HG03565 (cell line): Measurements from ENCODE around the gene YARS1.

ENCODE experiments used
- ATAC-seq: cut with Tn5 transposase; IDR thresholded peaks from one replicate; pipeline ENCODE4 v1.9.1; 2021; ENCODE audit warnings: mild to moderate bottlenecking, moderate library complexity; ENCODE audit not compliant: unreplicated experiment

YARS1 gene

GRCh38 chr1:32766328-32766972 lies 50.7 kb downstream of the YARS1 start:
- ATAC-seq = no peak

GRCh38 chr1:32765570-32766327 lies 51.4 kb downstream of the YARS1 start:
- ATAC-seq = no peak

DNA sequence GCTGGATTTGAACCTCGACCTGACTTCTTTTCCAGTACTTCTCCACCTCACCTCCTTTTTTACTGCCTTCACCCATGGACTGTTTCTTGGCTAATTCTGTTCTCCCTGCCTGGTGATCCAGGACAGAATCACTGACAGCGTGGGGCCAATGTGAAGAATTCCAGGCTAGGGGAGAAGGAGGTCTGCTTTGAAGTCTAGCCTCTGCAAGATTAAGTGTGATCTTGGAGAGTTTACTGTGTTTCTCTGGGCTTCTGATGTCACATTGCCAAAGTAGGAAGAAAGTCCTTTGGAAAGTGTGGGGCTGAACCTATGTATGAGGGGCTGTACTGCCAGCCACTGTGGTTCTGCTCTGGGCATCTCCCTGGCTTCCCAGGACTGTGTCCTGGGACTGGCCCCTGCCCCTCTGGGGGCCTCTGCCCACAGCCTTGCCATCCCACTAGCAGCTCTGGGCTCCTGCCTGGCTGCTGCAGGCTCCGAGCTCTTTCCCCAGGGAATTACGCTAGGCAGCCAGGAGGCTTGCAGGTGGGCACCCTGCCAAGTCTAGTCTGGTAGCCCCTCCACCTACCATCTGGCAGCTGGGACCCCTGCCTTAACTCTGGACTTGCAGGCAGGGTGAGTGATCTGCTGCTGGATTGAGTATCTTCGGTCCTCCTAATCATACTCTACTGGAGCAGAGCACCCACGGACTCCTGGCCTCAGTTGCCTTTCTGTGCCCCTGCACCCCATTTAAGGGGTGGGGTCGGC lies 52.2 kb downstream of the YARS1 start:
- ATAC-seq = no peak

DNA sequence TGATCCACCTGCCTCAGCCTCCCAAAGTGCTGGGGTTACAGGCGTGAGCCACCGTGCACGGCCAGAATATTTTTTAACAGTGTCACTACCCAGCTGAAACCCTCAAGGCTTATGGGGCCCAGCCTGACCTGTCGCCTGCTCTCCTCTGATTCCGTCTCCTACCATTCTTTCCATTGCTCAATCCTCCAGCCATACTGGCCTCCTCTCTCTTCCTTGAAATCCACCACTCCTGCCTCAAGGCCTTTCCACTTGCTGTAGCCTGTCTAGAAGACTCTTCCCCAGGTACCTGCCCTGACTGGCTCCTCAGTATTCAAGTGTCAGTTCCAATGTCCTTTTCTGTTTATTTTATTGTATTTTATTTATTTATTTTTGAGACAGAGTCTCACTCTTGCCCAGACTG lies 53.9 kb downstream of the YARS1 start:
- ATAC-seq = no peak

DNA sequence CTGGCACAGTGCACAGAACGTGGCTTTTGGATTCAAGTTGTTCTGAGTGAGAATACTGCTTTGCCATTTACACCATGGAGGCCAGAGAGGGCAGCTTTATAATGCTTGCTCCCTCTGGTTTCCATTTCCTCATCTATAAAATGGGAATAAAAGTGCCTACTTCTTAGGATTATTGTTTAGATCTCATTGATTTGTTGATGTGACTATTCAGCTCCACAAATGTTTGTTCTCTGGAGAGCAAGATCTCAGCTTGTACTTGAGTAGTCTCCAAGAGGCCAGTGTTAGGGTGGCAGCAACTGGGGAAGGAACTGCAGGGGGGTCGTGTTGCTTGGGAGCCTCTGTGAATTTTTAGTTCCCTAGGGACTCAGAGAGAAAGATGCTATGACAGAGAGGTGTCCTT lies 55.2 kb downstream of the YARS1 start:
- ATAC-seq = no peak

DNA sequence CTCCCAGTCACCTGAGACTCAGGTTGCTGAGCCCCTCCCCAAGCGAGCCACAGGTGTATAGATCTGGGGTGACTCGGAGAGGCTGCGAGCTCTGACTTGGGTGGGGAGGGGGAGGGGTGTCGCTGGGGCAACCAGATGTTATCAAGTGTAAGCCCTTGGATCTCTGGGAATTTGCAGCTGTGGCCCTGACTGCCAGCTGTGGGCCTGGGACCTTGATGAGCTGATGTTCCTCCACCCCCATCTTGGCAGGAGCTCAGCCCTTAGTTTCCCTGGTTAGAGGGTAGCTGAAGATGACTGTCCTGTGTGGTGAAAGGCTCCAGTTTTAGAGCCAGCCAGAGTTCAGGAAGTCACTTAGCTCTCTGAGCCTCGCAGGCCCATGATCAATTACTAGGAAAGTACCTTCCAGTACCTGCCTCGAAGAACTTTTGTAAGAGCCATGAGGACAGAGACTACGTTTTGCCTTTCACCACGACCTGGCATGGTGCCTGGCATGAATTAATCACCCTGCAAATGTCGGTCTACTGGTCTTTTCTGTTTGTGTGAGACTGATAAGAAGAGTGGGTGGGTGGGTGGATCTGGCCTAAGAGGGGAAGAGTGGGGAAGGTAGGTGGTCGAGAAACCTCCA lies 55.8 kb downstream of the YARS1 start:
- no peak for ATAC-seq

DNA sequence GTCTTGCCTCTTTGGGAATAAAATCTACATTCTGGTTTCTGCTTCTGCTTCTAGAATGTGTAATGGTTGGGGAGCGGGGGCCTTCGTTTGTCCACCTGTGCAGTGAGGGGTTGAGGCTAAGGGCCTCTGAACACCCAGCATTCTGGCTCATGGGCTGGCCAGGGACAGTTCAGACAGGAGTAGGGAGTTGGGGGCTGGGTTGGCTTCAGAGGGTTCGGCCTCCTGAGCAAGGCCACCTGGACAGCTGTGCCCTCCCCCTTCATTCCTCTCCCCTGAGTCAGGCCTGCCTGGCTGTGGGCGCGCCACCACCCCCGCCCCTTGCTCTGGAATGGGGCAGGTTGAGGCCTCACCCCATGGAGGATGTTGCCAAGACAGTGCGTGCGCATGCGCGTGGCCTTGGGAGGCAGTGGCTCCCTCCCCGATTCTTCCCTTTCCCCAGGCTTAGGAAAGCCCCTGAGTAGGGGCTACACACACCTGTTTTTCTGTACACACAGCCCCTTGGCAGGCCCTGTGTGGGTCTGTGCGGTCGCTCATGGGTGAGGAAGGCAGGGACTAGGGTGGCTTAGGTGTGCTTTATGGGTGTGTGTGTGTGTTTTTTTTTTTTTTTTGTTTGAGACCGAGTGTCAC lies 57.0 kb downstream of the YARS1 start:
- ATAC-seq = no peak

DNA sequence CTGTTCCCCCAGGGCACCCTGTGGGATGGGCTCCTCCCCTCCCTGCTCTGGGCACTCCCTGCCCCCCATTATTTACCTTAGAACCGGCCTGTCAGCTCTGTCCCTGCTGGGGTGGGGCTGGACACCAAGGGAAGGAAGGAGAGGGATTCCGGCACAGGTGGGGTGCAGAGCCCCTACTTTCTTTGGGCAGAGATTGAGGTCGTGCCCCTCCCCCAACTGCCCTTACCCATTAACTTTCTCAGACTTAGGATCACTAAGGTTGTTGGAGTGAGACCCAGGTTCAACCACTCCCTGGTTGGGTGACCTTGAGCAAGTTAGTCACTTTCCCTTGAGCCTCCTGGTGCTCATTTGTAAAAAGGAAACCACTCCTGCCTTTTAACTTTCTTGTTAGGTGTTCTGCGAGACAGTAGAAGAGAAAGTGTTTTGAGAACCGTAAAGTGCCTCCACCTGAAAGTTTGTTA lies 57.6 kb downstream of the YARS1 start:
- ATAC-seq = no peak

DNA sequence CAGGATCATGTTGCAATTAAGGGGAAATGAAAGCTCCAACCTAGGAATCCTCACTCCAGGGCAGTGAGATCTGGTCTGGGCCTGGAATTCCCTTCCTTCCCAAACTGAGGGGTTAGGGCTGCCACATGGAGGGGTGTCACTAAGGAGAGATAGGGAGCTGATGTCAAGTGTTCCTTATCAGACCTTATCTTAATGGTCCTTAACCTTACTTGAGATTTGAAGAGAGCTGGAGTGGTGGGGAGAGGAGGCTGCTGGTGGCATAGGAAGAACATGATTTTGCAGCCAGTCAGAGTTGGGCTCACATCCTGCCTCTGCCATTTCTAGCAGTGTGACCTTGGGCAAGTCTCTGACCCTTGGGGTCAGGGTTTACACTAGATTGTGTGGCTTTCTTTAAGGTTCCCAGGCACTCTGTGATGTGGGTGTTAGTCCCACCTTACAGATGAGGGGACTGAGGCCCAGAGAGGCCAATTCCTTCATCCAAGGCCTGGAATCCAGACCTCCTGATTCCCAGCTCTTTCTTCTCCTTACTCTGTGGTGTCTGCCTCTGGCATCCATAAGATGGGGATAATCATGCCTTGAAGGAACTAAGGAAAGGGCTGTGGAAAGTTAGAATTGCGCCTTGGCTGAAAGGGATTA lies 58.2 kb downstream of the YARS1 start:
- no peak for ATAC-seq

GRCh38 chr1:32758177-32758794 lies 58.9 kb downstream of the YARS1 start:
- no peak for ATAC-seq

DNA sequence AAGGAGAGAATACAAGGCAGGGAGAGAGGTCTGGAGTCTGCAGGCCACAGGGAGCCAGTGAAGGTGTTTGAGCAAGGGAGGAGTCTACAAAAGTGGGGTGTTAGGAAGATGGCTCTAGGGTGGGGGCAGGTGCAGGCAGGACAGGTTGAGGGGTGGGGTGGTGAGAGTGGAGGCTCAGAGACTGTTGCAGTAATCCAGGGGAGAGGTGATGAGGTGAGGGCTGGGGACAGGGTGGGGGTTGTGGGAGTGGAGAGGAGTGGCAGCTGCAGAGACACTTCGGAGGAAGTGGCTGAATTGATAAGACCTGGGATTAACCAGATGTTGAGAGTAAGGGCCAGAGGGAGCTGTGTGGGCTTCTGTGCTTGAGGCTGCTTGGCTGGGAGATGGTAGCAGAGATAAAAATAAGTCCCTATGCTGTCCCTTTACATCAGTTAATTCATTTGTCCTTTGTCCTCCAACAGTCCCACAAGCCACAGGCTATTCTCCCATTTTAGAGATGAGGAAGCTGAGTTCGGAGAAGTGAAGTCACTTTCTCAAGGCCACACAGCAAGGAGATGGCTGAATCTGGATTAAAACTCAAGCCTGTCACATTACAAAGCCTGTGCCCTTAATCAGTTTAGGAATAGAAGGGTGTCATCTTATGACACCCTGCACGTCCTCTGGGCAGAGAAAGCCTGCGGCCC lies 59.8 kb downstream of the YARS1 start:
- ATAC-seq = no peak

DNA sequence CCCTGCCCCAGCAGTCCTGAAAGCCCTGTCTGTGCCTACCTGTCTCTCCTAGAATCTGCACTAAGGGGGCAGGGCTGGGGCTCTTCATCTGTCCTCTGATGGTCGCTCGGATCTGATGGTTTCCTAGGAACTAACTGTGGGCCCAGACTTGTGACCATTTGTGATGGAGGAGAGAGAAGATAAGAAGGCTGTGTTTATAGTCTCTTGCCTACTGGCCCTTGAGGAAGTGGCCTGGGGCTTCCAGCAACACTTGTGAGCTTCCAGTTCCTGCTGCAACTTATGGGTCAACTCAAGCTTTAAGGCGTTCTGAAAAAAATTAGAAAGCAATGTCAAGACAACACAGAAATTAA lies 61.4 kb downstream of the YARS1 start:
- no peak for ATAC-seq

DNA sequence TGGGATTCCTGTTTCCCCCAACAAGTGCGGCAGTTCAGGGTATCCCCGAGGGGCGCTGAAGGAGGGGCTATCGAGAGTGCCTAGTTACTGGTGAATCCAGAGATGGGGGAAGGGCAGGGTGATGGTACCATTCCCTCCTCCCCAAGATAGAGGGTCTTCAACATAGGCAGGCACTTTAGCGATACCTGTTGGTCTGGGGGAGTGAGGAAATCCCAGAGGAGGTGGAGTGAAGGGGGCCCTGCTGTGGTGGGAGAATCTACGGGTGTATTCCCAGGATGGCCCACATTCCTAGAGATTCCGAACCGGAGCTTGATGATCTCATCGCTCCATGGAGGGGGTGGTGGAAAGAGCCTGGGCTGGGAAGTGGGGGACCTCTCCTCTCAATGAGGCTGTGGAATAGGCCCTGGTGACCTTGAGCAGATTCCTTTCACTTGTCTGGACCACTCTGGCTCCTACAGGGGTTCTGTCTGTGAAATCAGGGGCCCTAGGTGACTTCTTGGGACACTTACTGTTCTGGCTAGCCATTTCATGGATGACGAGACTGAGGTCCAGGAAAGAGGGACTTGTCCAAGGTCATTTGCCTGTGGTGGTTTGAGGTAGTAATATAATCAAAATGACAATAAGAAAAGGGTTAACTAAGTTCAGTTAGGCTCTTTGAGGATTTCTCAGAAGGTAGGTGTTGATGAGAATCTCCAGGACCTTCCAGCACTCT lies 61.9 kb downstream of the YARS1 start:
- no peak for ATAC-seq

DNA sequence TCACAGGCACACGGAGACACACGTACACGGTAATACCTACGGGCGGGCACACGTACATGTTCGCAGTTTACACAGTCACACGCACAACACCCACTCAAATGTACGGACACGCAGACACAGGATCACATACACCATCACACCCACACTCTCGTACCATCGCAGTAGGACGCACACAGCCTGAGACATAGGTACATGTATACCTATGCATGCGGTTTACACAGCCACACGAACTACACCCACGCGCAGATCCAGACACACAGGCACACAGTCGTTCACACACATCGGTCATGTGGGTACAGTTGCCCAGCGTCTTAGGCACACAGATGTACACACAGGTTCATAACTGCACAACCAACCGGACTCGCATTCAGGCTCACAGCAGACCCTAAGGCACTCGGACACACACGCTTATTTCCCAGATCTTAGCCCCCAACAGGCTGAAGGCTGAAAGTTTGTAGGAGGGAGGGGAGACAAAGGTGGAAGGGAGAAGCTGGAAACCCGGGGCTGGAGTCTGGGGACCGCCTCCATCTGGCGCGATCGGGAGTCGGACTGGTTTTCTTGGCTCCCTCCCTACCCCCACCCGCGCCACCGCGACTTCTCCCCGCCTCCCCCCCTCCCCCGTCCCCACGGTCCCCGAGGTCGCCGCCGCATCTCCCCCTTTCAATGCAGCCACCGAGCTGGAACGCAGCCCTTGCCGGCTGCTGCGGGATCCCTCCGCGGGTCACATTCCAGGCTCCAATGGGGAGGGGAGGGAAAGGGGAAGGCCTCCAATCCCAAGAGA lies 62.7 kb downstream of the YARS1 start:
- ATAC-seq = no peak

- ATAC-seq = no peak
Measured at GRCh38 chr1:32753532-32754316, 63.4 kb downstream of the YARS1 start.

- no peak for ATAC-seq
Measured at GRCh38 chr1:32749771-32750170, 67.4 kb downstream of the YARS1 start.

DNA sequence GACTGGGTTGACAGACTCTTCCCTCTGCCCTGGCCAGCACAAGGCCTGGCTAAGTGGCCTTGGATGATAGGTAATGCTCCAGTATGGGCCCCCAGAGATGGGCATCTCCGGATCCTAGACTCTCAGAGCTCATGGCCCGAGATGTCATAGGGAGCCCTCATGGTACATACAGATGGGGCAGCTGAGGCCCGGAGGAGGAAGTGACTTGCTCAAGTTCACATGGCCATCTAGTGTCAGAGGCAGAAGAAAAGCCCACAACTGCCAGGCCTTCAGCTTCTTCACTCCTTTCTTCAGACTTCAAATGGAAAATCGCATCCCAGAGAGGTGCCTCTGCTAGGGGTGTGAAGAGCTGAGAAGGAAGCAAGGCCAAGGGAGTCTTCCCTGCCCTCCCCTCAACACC lies 67.8 kb downstream of the YARS1 start:
- no peak for ATAC-seq
